ENCODE measurements around the gene NFIA. TPM values are rescaled to one million over a fixed set of nuclear protein-coding genes. Genes with fewer than 3 reads are reported as not detected.

Gene NFIA
- total RNA-seq, 6 donors from 2014 or later, result 33.5 to 94.3 (median 44.9) TPM

DNA sequence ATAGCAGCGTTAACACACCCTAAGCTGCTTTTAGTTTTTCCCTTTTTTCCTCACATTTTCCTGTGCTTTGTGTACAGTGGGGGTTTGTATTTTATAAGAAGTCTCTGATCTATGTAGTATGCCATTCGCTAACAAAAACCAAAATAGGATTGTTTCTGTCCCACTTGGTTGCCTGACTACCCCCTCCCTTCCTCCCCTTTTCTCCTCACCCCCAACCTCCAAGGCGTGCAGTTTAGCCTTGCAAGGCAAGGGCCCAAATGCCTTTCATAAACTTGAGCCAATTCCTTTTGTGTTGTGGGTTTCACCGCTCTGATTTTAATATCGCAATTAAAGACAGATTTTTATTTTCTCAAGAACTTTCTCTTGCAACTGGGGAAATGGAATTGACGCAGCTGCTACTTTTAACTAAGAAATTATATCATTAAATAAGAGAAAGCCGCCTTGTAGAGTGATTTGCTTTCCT is 365.6 kb downstream of the NFIA start:
- no peaks in the 10 kb centered on the region for H3K9me3 ChIP-seq
- H3K4me3 ChIP-seq, result no peak overlapping the region
- no peak for DNase-seq
- H3K36me3 ChIP-seq, result no peaks in the 10 kb centered on the region
- peaks cover 26 to 40% (median 30%) of the 10 kb centered on the region in 4 donors for H3K4me1 ChIP-seq
- no peak for ATAC-seq (ENCODE audit: low FRiP score in 2 of 2)
- no peaks in the 10 kb centered on the region for H3K27me3 ChIP-seq
- 93 to 95% methylated on average over 7 of the region's 7 CpGs for WGBS, 2 donors
- TF ChIP-seq EP300 (IDR thresholded peaks at IDR 0.05) (no peak), CTCF (IDR thresholded peaks at IDR 0.05) (no peak)
- no peak overlapping the region for H3K27ac ChIP-seq

DNA sequence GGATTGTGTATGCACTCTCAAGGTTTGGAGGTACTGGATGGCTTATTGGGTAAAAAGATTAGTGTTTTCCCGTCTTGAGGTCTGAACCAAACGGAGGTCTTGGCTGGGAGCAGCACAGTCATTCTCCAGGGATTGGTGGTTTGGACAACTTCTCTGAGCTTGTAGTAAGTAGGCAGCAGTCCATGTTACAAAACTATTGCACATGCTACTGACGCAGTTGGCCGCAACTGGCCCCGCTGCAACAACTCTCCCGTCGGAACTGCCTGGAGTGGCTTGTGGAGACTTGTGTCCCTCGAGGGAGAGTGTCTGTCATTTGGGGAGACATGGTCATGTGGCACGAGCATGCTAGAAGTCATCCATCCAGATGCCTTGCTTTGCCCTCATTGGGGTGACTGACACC is 366.6 kb downstream of the NFIA start:
- H3K27me3 ChIP-seq, result no peaks in the 10 kb centered on the region
- no peak for TF ChIP-seq CTCF (IDR thresholded peaks at IDR 0.05)
- TF ChIP-seq POLR2AphosphoS5 (IDR thresholded peaks at IDR 0.05), result peak; percentile 20 to 26
- peaks cover 29 to 44% (median 36%) of the 10 kb centered on the region in 4 donors for H3K4me1 ChIP-seq
- no peak overlapping the region for H3K4me3 ChIP-seq
- H3K36me3 ChIP-seq, result no peaks in the 10 kb centered on the region
- peak in 1 of 2 donors; percentile 45 for DNase-seq
- H3K27ac ChIP-seq, result peak overlapping the region in 2 of 4 donors; percentile 4 to 57
- H3K9me3 ChIP-seq, result no peaks in the 10 kb centered on the region
- ATAC-seq (ENCODE audit: low FRiP score in 2 of 2), result peak in 1 of 2 donors; percentile 73
- WGBS, 2 donors, result 85 to 96% methylated on average over 6 to 8 of the region's 9 CpGs

DNA sequence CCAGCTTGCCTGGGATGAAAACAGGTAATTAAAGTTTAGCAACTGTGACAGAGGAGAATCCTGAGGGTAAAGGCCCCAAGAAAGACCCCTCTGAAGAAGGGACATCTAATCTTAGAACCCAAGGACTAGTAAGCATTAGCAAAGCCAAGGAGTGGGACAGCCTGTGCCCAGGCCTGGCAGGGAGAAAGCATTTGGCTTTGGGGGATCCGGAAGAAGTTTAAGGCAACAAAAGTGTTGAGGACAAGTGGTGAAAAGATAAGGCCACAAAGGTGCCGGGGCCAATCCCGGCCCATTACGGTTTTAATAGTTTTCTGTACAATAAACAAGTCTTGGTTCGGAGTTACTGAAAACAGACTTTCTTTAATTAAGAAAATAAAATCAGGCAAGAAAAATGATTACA is 367.0 kb downstream of the NFIA start:
- Histone ChIP-seq H3K27ac (peak overlapping the region in 2 of 4 donors; percentile 16 to 56), H3K36me3 (no peaks in the 10 kb centered on the region), H3K4me3 (no peak overlapping the region), H3K9me3 (no peaks in the 10 kb centered on the region), H3K4me1 (peaks cover 29 to 46% (median 36%) of the 10 kb centered on the region in 4 donors), H3K27me3 (no peaks in the 10 kb centered on the region)
- 94 to 95% methylated on average over 5 of the region's 5 CpGs for WGBS, 2 donors
- DNase-seq, result no peak
- no peak for ATAC-seq (ENCODE audit: low FRiP score in 2 of 2)
- TF ChIP-seq POLR2AphosphoS5 (IDR thresholded peaks at IDR 0.05) (no peak), EP300 (IDR thresholded peaks at IDR 0.05) (no peak), CTCF (IDR thresholded peaks at IDR 0.05) (no peak), POLR2A (IDR thresholded peaks at IDR 0.05) (no peak)

DNA sequence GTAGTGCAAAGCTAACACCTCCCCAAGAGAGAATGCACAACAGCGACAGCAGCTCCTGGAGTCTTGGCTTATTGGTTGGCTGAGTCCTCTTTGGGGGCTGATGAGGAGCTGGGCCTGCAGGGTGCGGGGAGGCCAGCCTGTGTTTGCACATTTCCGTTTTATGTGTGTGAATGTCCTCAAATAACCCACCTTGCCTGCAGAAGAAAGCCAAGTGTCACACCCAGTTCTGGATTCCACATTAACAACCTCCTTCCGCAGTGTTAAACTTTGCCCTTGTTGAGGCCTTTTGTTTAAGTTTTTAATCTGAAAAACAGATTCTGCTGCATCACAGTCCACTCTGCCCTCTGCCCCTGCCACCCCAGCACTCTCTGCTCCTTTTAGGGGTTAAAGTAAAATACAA is 368.1 kb downstream of the NFIA start:
- ATAC-seq (ENCODE audit: low FRiP score in 2 of 2) (no peak), DNase-seq (peak; percentile 25 to 27)
- Histone ChIP-seq H3K9me3 (no peaks in the 10 kb centered on the region), H3K27me3 (no peaks in the 10 kb centered on the region), H3K4me1 (peaks cover 29 to 46% (median 36%) of the 10 kb centered on the region in 4 donors), H3K27ac (peak overlapping the region in 3 of 4 donors; percentile 16 to 56 (median 50)), H3K4me3 (no peak overlapping the region), H3K36me3 (peaks cover 0 to 4% (median under 1%) of the 10 kb centered on the region in 4 donors)
- no peak for TF ChIP-seq POLR2A (IDR thresholded peaks at IDR 0.05)
- TF ChIP-seq POLR2AphosphoS5 (IDR thresholded peaks at IDR 0.05), result no peak
- peak in 1 of 4 donors; percentile 3 for TF ChIP-seq EP300 (IDR thresholded peaks at IDR 0.05)
- no peak for TF ChIP-seq CTCF (IDR thresholded peaks at IDR 0.05)
- 21 to 22% methylated on average over 2 to 4 of the region's 4 CpGs for WGBS, 2 donors

- H3K9me3 ChIP-seq, result no peaks in the 10 kb centered on the region
- H3K4me1 ChIP-seq, result peaks cover 29 to 46% (median 36%) of the 10 kb centered on the region in 4 donors
- 58 to 60% methylated on average over 14 of the region's 14 CpGs for WGBS, 2 donors
- no peak for ATAC-seq (ENCODE audit: low FRiP score in 2 of 2)
- H3K27ac ChIP-seq, result peak overlapping the region in 3 of 4 donors; percentile 16 to 56 (median 50)
- peaks cover 0 to 10% (median 3%) of the 10 kb centered on the region in 4 donors for H3K36me3 ChIP-seq
- no peaks in the 10 kb centered on the region for H3K27me3 ChIP-seq
- TF ChIP-seq POLR2A (IDR thresholded peaks at IDR 0.05) (no peak), CTCF (IDR thresholded peaks at IDR 0.05) (no peak), EP300 (IDR thresholded peaks at IDR 0.05) (no peak), POLR2AphosphoS5 (IDR thresholded peaks at IDR 0.05) (no peak)
- no peak for DNase-seq
- H3K4me3 ChIP-seq, result no peak overlapping the region
Observed at GRCh38 chr1:61450872-61451571, 368.7 kb downstream of the NFIA start.

All from upper lobe of left lung (tissue), 6 donors.